ENCODE results near the gene PAGE5. TPM values are rescaled to one million over a fixed set of nuclear protein-coding genes. Genes with fewer than 3 reads are reported as not detected.

The PAGE5 gene, protein sequence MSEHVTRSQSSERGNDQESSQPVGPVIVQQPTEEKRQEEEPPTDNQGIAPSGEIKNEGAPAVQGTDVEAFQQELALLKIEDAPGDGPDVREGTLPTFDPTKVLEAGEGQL
- not detected for polyA plus RNA-seq
- long read RNA-seq, donor 1 = 0 reads
- long read RNA-seq, donor 2 = 0 reads
- long read RNA-seq, donor 3 = 0 reads
- long read RNA-seq, donor 4 = 0 reads
- long read RNA-seq, donor 5 = 0 reads
- long read RNA-seq, donor 6 = 0 reads
- long read RNA-seq, donor 7 = 0 reads
- long read RNA-seq, donor 8 = 0 reads
- long read RNA-seq, donor 9 = 0 reads
- long read RNA-seq, donor 10 = 0 reads
- long read RNA-seq, donor 11 = 0 reads

GRCh38 chrX:55220119-55220794 lies at the start of gene PAGE5:
TSS of gene PAGE5 (plus strand) at chrX:55220346. CDS start at chrX:55221383, 1,037 bp downstream.
- H3K4me1 ChIP-seq (ENCODE audit: control insufficient read depth, insufficient read depth, low read length) = no peaks in the 10 kb centered on the region
- DNase-seq = no peak
- no peak within 1 kb of the TSS for H3K4me3 ChIP-seq (ENCODE audit: low read length)
- no peaks in the 10 kb centered on the region for H3K36me3 ChIP-seq (ENCODE audit: control insufficient read depth, insufficient read depth, low read length)
- no peak within 1 kb of the TSS for H3K27ac ChIP-seq (ENCODE audit: low read length)
- no peaks in the 10 kb centered on the region for H3K9me3 ChIP-seq (ENCODE audit: control insufficient read depth, low read depth, low read length)
- no peaks in the 10 kb centered on the region for H3K27me3 ChIP-seq (ENCODE audit: control insufficient read depth, insufficient read depth, low read length)
- no CpG with 5 or more reads among the region's 30 CpGs for WGBS (ENCODE audit: insufficient coverage, low lambda C conversion rate)

GRCh38 chrX:55187281-55187680 lies 32.9 kb upstream of the PAGE5 start:
- no CpG with 5 or more reads among the region's 2 CpGs for WGBS (ENCODE audit: insufficient coverage, low lambda C conversion rate)
- H3K27ac ChIP-seq (ENCODE audit: low read length) = no peak overlapping the region
- no peaks in the 10 kb centered on the region for H3K4me1 ChIP-seq (ENCODE audit: control insufficient read depth, insufficient read depth, low read length)
- DNase-seq = no peak
- no peaks in the 10 kb centered on the region for H3K27me3 ChIP-seq (ENCODE audit: control insufficient read depth, insufficient read depth, low read length)
- H3K36me3 ChIP-seq (ENCODE audit: control insufficient read depth, insufficient read depth, low read length) = no peaks in the 10 kb centered on the region
- no peak overlapping the region for H3K4me3 ChIP-seq (ENCODE audit: low read length)
- H3K9me3 ChIP-seq (ENCODE audit: control insufficient read depth, low read depth, low read length) = no peaks in the 10 kb centered on the region

- H3K27me3 ChIP-seq (ENCODE audit: control insufficient read depth, insufficient read depth, low read length) = no peaks in the 10 kb centered on the region
- H3K4me3 ChIP-seq (ENCODE audit: low read length) = no peak overlapping the region
- no peaks in the 10 kb centered on the region for H3K9me3 ChIP-seq (ENCODE audit: control insufficient read depth, low read depth, low read length)
- no peaks in the 10 kb centered on the region for H3K36me3 ChIP-seq (ENCODE audit: control insufficient read depth, insufficient read depth, low read length)
- WGBS (ENCODE audit: insufficient coverage, low lambda C conversion rate) = 0% methylated on average over 1 of the region's 1 CpG
- H3K27ac ChIP-seq (ENCODE audit: low read length) = no peak overlapping the region
- DNase-seq = no peak
- no peaks in the 10 kb centered on the region for H3K4me1 ChIP-seq (ENCODE audit: control insufficient read depth, insufficient read depth, low read length)
These were observed 23.5 kb upstream of the PAGE5 start for GRCh38 chrX:55196688-55197087.

DNA sequence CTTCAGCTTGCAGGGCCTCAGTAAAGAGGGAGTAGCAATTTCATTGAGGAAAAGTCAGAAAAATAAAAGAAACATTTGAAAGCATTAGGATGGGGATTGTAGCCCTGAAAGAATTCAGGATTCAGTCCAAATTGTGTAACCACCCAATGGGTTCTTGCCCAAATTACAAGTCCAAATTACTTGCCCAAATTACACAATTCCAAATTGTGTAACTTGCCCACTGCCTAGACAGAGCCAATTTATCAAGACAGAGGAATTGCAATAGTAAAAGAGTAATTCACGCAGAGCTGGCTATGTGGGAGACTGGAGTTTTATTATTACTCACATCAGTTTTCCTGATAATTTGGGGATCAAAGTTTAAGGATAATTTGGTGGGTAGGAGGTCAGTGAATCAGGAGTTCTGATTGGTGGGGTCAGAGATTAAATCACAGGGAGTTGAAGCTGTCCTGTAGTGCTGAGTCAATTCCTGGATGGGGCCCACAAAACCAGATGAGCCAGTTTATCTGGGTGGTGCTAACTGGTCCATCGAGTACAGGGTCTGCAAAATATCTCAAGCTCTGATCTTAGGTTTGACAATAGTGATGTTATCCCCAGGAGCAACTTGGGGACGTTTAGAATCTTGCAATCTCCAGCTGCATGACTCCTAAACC lies 18.1 kb upstream of the PAGE5 start:
- Histone ChIP-seq H3K27me3 (ENCODE audit: control insufficient read depth, insufficient read depth, low read length) (no peaks in the 10 kb centered on the region), H3K4me3 (ENCODE audit: low read length) (no peak overlapping the region), H3K9me3 (ENCODE audit: control insufficient read depth, low read depth, low read length) (no peaks in the 10 kb centered on the region), H3K4me1 (ENCODE audit: control insufficient read depth, insufficient read depth, low read length) (no peaks in the 10 kb centered on the region), H3K27ac (ENCODE audit: low read length) (no peak overlapping the region), H3K36me3 (ENCODE audit: control insufficient read depth, insufficient read depth, low read length) (no peaks in the 10 kb centered on the region)
- no CpG with 5 or more reads among the region's 3 CpGs for WGBS (ENCODE audit: insufficient coverage, low lambda C conversion rate)
- no peak for DNase-seq

DNA sequence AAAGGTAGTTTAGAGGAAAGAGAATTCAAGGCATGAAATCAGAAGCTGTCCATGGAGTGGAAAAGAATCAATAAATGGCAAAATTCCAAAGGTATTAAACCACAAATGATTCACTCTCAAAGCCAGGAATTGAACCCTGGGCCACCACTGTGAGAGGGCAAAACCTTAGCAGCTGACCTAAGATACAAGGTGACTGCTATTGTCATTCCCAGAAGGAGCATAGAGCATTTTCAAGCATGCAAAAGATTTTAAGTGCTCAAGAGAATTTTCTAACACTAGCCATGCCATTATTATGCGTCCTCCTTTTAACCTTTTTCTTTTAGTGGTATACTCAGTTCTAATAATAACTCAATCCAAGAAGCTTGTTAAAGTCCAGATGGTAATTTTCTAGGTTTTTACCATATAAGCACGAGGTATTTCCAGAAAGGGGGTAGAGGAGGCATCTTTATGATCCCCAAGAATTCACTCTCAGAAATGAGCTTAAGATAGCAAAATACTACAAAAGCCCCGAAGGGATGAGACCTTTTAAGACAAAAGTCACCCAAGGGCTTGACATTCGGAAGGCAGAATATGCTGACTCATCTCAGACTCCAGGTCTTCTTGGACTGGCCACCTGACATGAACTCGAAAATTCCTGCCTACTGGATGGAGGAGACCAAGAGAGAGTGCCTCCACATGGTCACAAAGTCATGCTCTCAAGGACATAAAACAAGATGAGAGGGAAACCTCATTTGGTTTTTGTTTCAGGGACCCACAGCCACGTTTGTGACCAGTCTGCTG lies 13.8 kb upstream of the PAGE5 start:
- no peak overlapping the region for H3K27ac ChIP-seq (ENCODE audit: low read length)

GRCh38 chrX:55210931-55211677 lies 9.0 kb upstream of the PAGE5 start:
- DNase-seq = peak in 1 of 2 donors; percentile 1
- no peaks in the 10 kb centered on the region for H3K4me1 ChIP-seq (ENCODE audit: control insufficient read depth, insufficient read depth, low read length)

More for the DNA sequence above, 13.8 kb upstream of the PAGE5 start:
- no peaks in the 10 kb centered on the region for H3K27me3 ChIP-seq (ENCODE audit: control insufficient read depth, insufficient read depth, low read length)
- no peaks in the 10 kb centered on the region for H3K36me3 ChIP-seq (ENCODE audit: control insufficient read depth, insufficient read depth, low read length)
- H3K9me3 ChIP-seq (ENCODE audit: control insufficient read depth, low read depth, low read length) = no peaks in the 10 kb centered on the region
- DNase-seq = no peak
- WGBS (ENCODE audit: insufficient coverage, low lambda C conversion rate) = 100% methylated on average over 1 of the region's 6 CpGs
- H3K4me3 ChIP-seq (ENCODE audit: low read length) = no peak overlapping the region
- H3K4me1 ChIP-seq (ENCODE audit: control insufficient read depth, insufficient read depth, low read length) = no peaks in the 10 kb centered on the region

DNA sequence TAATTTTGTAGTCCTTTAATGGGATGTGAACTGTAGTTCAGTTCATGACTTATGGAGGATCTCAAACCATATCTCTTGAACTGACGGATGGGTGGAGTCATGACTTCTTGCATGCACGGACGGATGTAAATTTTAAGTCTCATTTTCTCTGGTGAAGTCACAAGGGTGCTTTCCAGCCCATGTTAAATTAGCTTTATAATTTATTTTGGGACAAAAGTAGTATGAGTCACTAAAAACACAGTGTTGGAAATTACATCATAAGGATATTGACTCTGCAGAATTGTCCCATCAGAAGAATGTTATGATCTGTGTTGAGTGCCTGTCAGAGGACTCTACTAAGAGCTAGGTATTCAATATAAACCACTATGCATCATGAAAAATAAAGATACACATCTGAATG lies 6.8 kb upstream of the PAGE5 start:
- no peak for DNase-seq
- H3K36me3 ChIP-seq (ENCODE audit: control insufficient read depth, insufficient read depth, low read length) = no peaks in the 10 kb centered on the region
- H3K4me1 ChIP-seq (ENCODE audit: control insufficient read depth, insufficient read depth, low read length) = no peaks in the 10 kb centered on the region
- H3K9me3 ChIP-seq (ENCODE audit: control insufficient read depth, low read depth, low read length) = no peaks in the 10 kb centered on the region
- H3K27ac ChIP-seq (ENCODE audit: low read length) = no peak overlapping the region
- no CpG with 5 or more reads among the region's 3 CpGs for WGBS (ENCODE audit: insufficient coverage, low lambda C conversion rate)
- H3K27me3 ChIP-seq (ENCODE audit: control insufficient read depth, insufficient read depth, low read length) = no peaks in the 10 kb centered on the region
- no peak overlapping the region for H3K4me3 ChIP-seq (ENCODE audit: low read length)

More at GRCh38 chrX:55210931-55211677, 9.0 kb upstream of the PAGE5 start:
- 75% methylated on average over 2 of the region's 13 CpGs for WGBS (ENCODE audit: insufficient coverage, low lambda C conversion rate)
- H3K27me3 ChIP-seq (ENCODE audit: control insufficient read depth, insufficient read depth, low read length) = no peaks in the 10 kb centered on the region
- no peak overlapping the region for H3K27ac ChIP-seq (ENCODE audit: low read length)
- H3K4me3 ChIP-seq (ENCODE audit: low read length) = no peak overlapping the region
- no peaks in the 10 kb centered on the region for H3K9me3 ChIP-seq (ENCODE audit: control insufficient read depth, low read depth, low read length)
- H3K36me3 ChIP-seq (ENCODE audit: control insufficient read depth, insufficient read depth, low read length) = no peaks in the 10 kb centered on the region

DNA sequence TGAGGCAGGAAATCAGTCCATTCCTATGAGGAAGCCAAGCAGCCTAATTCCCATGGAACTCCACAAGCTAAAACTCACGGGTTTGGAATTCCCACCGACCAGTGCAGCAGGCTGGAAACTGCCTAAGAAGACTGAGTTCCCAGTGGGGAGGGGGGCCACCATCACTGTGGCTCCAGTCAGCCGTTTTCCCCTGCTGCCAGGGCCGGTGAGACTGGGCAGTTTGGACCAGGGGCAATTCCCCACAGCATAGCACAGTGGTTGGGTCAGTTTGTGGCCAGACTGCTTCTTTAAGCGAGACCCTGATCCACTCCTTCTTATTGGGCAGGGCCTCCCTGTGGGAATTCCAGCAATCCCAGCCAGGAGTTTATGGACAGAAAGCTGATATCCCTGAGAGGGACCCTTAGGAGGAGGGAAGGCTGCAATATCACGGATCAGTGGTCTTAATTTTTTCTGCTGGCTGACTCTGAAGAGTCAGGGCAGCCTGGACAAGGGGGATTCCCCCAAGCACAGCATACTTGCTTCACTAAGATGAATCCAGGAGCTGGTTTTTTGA lies 20.7 kb downstream of the PAGE5 start:
- WGBS (ENCODE audit: insufficient coverage, low lambda C conversion rate) = no CpG with 5 or more reads among the region's 6 CpGs
- no peak for DNase-seq
- no peaks in the 10 kb centered on the region for H3K4me1 ChIP-seq (ENCODE audit: control insufficient read depth, insufficient read depth, low read length)
- no peaks in the 10 kb centered on the region for H3K9me3 ChIP-seq (ENCODE audit: control insufficient read depth, low read depth, low read length)
- no peaks in the 10 kb centered on the region for H3K36me3 ChIP-seq (ENCODE audit: control insufficient read depth, insufficient read depth, low read length)
- no peak overlapping the region for H3K27ac ChIP-seq (ENCODE audit: low read length)
- H3K27me3 ChIP-seq (ENCODE audit: control insufficient read depth, insufficient read depth, low read length) = no peaks in the 10 kb centered on the region
- H3K4me3 ChIP-seq (ENCODE audit: low read length) = no peak overlapping the region

- Histone ChIP-seq H3K27ac (ENCODE audit: low read length) (no peak overlapping the region), H3K9me3 (ENCODE audit: control insufficient read depth, low read depth, low read length) (no peaks in the 10 kb centered on the region), H3K4me3 (ENCODE audit: low read length) (no peak overlapping the region), H3K27me3 (ENCODE audit: control insufficient read depth, insufficient read depth, low read length) (no peaks in the 10 kb centered on the region), H3K4me1 (ENCODE audit: control insufficient read depth, insufficient read depth, low read length) (no peaks in the 10 kb centered on the region), H3K36me3 (ENCODE audit: control insufficient read depth, insufficient read depth, low read length) (no peaks in the 10 kb centered on the region)
- DNase-seq = no peak
These were observed 33.4 kb downstream of the PAGE5 start for GRCh38 chrX:55253528-55253927.

Data from large intestine (tissue), 12 donors.